Subcutaneous adipose tissue (tissue), 4 donors: ENCODE data around the gene LRFN2. TPM values are rescaled to one million over a fixed set of nuclear protein-coding genes. Genes with fewer than 3 reads are reported as not detected.

ENCODE experiments used
- total RNA-seq, 4 donors: library from RNA; depleted of rRNA; stranded (reverse); fragments of >200 nt; gene quantifications; one replicate each; pipeline ENCODE4 v1.1.0, GENCODE V29; 2016
- TF ChIP-seq, protein P1 (sequence below): fragments of 450-650 bp; IDR thresholded peaks from one replicate; pipeline ENCODE4 v1.5.1; 2016; ENCODE audit warnings: low read depth, mild to moderate bottlenecking, control low read depth, antibody characterized with exemption, moderate library complexity

LRFN2 gene
- total RNA-seq, 4 donors from 2014 or later, result not detected

DNA sequence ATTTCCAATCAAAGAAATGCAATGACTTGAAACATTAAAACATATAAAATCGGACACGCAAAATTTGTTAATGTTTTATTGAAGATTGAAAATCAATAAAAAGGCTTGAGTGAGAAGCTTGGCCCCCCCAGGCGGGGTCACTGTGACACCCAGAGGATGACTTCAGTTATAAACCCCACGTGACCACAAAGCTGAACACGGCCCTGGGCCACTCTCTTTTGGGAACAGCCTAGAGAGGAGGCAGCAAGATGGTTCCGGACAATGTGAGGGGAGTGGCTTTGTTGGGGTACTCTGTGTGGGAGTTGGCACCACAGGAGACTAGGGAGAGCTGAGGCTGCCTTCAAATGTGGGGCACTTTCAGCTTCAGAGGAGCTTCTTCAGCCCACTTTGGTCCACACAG, 172.5 kb downstream of the LRFN2 start:
- TF ChIP-seq, protein P1, sequence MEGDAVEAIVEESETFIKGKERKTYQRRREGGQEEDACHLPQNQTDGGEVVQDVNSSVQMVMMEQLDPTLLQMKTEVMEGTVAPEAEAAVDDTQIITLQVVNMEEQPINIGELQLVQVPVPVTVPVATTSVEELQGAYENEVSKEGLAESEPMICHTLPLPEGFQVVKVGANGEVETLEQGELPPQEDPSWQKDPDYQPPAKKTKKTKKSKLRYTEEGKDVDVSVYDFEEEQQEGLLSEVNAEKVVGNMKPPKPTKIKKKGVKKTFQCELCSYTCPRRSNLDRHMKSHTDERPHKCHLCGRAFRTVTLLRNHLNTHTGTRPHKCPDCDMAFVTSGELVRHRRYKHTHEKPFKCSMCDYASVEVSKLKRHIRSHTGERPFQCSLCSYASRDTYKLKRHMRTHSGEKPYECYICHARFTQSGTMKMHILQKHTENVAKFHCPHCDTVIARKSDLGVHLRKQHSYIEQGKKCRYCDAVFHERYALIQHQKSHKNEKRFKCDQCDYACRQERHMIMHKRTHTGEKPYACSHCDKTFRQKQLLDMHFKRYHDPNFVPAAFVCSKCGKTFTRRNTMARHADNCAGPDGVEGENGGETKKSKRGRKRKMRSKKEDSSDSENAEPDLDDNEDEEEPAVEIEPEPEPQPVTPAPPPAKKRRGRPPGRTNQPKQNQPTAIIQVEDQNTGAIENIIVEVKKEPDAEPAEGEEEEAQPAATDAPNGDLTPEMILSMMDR, result no peak

DNA sequence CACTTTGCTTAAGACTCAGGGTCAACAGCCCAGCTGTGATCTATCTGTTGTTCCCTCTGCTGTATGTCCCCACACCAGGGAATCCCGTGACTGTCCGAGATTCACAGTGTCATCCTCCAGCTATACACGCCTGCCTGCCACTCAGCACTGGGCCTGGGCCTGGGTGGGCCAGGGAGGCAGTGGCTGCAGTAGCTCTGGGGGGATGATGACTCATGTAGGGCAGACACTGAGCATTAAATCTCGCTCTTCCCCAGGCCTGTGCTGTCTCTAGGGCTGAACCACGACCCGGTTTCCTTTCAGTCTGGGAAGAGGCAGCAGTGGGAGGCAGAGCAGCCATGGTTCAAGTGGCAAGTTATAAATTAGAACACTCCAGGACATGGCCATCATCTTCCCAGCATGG, 173.9 kb downstream of the LRFN2 start:
- TF ChIP-seq, protein P1, result no peak

DNA sequence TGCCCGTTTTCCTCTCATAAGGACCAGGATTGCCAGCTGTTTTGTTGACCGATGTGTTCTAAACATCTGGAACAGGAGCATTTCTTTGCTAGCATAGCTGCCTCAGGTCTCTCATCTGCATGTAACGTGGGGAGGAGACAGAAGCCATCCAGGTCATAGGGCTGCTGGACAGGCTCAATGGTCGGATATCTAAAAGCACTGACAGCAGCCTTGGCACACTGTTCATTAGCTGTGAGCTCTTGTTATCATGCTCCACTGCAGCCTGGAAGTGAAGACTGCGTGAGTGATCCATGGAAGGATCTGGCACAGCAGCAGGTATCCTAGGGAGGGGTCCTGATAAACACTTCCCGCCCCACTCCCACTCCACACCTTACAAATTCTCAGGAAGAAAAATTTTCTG, 175.3 kb downstream of the LRFN2 start:
- TF ChIP-seq, protein P1, result no peak

DNA sequence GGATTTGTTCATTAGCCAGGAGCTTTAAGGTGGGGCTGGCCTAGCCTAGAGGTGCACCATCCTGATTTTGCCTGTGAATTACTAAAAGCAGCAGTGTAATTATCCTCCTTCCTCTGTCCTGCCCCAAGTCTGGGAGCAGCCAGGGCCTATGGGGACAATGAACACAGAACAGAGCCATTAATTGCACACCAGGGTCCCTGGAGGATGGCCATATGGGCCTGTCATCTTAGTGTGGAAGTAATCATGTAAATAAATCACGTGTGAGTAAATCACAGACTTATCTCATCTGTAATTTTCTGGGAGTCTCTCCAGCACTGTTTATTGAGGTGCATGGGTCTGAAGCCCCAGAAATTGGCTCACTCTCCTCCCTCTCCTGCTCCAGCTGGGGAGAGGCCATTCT, 176.3 kb downstream of the LRFN2 start:
- TF ChIP-seq, protein P1, result no peak

DNA sequence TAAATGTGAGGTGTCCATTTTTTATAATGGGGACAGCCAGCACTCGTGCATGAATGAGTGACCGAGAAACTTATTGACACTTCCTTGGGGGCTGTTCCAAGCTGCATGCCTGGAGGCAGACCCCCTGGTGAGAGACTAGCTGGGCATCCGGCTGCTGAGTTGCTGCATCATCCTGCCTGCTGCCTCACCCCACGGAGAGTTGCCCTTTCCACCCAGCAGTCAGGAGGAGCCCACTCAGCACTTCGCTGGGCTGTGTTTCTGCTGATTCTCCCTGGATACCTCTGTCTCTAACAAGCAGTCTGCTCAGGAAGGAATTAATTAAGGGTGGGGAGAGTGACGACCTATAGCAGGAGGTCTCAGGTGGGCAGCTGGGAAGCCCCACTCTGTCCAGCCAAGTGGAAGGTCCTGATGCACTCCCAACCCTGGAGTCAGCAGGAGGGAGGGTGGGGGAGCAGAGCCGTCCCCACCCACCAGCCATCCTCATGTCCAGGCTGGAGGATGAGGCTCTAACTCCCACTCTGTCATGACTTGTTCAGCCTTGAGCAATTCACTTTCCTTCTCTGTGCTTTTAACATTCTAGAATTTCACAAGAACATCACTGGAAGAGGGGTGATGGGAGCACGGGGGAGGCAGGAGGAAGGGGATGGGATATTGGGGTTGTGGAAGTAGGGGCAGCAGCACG, 177.3 kb downstream of the LRFN2 start:
- TF ChIP-seq, protein P1, result no peak

DNA sequence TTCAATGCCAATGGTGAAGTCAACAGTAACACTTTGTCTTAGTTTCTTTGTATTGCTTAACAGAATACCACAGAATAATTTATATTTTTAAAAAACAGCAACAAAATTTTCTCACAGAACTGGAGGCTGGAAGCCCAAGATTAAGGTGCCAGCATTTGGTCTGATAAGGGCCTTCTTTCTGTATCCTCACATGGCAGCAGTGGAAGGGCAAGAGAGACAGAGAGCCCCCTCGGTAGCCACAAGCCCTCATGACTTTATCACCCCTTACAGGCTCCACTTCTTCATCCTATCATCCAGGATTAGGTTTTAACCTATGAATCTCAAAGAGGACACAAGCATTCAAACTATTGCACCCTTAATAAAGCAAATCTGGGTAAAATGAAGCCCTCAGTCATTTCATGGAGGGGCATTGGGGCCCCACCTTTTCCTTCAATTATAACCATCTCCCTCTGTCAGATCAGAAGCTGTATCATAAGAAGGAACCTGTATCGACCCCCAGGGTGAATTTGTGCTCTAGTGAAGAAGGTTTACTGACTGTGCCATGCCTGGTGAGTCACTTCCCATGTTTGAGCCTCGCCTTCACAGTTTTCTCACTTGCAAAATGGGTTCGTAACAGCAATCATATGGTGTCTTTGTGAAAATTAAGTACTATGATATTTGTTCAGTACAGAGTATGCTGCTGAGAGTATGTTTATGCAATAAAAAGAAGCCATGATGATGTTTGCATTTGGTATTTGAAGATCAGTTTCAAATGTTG, 178.2 kb downstream of the LRFN2 start:
- TF ChIP-seq, protein P1, result no peak

DNA sequence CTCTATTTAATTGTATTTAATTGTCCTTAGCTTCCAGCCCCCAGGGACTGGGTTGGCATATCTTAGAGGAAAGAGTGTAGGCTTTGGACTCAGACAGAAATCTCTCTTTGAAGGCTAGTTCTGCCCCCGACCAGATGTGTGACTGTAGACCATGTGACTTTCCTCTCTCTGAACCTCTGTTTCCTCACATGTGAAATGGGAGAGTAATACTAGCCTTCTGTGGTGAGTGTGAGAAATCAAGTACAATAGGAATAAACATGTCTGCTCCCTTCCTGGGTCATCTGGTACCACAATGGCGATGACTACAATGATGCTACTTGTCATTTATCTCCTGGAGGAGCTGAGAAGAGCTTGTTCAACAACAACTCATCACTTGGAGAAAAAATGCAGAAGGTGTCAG, 179.9 kb downstream of the LRFN2 start:
- TF ChIP-seq, protein P1, result no peak
